Neuronal stem cell (in vitro differentiated cells): ENCODE results near the gene PDIA2.
A peak's percentile ranks its signal among the peaks of the same experiment; 100 is the strongest.

ENCODE experiments used
- DNase-seq: peaks from one replicate; pipeline ENCODE4 v3.0.0-alpha.2; 2013; ENCODE audit warnings: low spot score
- H2AFZ ChIP-seq: one replicate; pipeline ENCODE4 v1.6.1; 2013; ENCODE audit warnings: mild to moderate bottlenecking, low read length, inconsistent platforms
- H2AK5ac ChIP-seq: 2 replicates; pipeline ENCODE4 v1.6.1; 2013; ENCODE audit warnings: low read depth, mild to moderate bottlenecking, inconsistent platforms, low read length, moderate library complexity, mixed read lengths
- H2BK120ac ChIP-seq: 2 replicates; pipeline ENCODE4 v1.6.1; 2013; ENCODE audit warnings: low read depth, mild to moderate bottlenecking, inconsistent platforms, low read length, moderate library complexity, mixed read lengths
- H2BK12ac ChIP-seq: one replicate; pipeline ENCODE4 v1.6.1; 2013; ENCODE audit warnings: low read length, inconsistent platforms
- H2BK15ac ChIP-seq: 2 replicates; pipeline ENCODE4 v1.6.1; 2013; ENCODE audit warnings: mild to moderate bottlenecking, low read length, inconsistent platforms, mixed read lengths
- H2BK5ac ChIP-seq: one replicate; pipeline ENCODE4 v1.6.1; 2013; ENCODE audit warnings: inconsistent platforms, mild to moderate bottlenecking, low read length, moderate library complexity
- H3K14ac ChIP-seq: one replicate; pipeline ENCODE4 v1.6.1; 2013; ENCODE audit warnings: low read length, inconsistent platforms
- H3K18ac ChIP-seq: 2 replicates; pipeline ENCODE4 v1.6.1; 2013; ENCODE audit warnings: low read length, inconsistent platforms
- H3K23ac ChIP-seq: 2 replicates; pipeline ENCODE4 v1.6.1; 2013; ENCODE audit warnings: low read depth, mild to moderate bottlenecking, mixed read lengths, low read length, inconsistent platforms; ENCODE audit not compliant: poor library complexity
- H3K27ac ChIP-seq: replicated peaks from 3 replicates; pipeline ENCODE4 v1.5.1; 2013; ENCODE audit warnings: low read length, inconsistent platforms
- H3K27me3 ChIP-seq, 3 experiments: 2 replicates each; pipeline ENCODE4 v1.6.1; 2013; ENCODE audit warnings: low read length in 3 of 3, mild to moderate bottlenecking in 2 of 3, inconsistent platforms in 1 of 3, low read depth in 1 of 3, mixed read lengths in 1 of 3, moderate library complexity in 1 of 3; ENCODE audit not compliant: control insufficient read depth in 3 of 3, insufficient read depth in 3 of 3
- H3K36me3 ChIP-seq, 2 donors: replicated peaks in 1 of 2; 2 replicates each; pipeline ENCODE4 v1.6.1; 2013; ENCODE audit warnings: low read length in 2 of 2; ENCODE audit not compliant: control insufficient read depth in 2 of 2, insufficient read depth in 2 of 2
- H3K4ac ChIP-seq: 2 replicates; pipeline ENCODE4 v1.6.1; 2013; ENCODE audit warnings: inconsistent platforms, mild to moderate bottlenecking, low read length, moderate library complexity
- H3K4me1 ChIP-seq, 2 donors: 1 replicate in 1 of 2; 2 replicates in 1 of 2; pipeline ENCODE4 v1.6.1; 2013; ENCODE audit warnings: low read length in 2 of 2, low read depth in 1 of 2; ENCODE audit not compliant: control insufficient read depth in 2 of 2, insufficient read depth in 1 of 2
- H3K4me2 ChIP-seq: one replicate; pipeline ENCODE4 v1.6.1; 2013; ENCODE audit warnings: mild to moderate bottlenecking, low read length, inconsistent platforms; ENCODE audit not compliant: insufficient read depth, poor library complexity, severe bottlenecking
- H3K4me3 ChIP-seq, 2 donors: 2 replicates each; pipeline ENCODE4 v1.5.1; 2013; ENCODE audit warnings: low read length in 2 of 2, mild to moderate bottlenecking in 2 of 2, inconsistent platforms in 1 of 2, moderate library complexity in 1 of 2
- H3K79me1 ChIP-seq: one replicate; pipeline ENCODE4 v1.6.1; 2013; ENCODE audit warnings: low read depth, mild to moderate bottlenecking, inconsistent platforms, low read length, moderate library complexity
- H3K9ac ChIP-seq: one replicate; pipeline ENCODE4 v1.6.1; 2013; ENCODE audit warnings: mild to moderate bottlenecking, low read depth, low read length, inconsistent platforms; ENCODE audit not compliant: poor library complexity
- H3K9me3 ChIP-seq, 2 donors: replicated peaks in 1 of 2; 2 replicates each; pipeline versions ENCODE3 to v1.6.1; 2013; ENCODE audit warnings: low read length in 2 of 2, mild to moderate bottlenecking in 2 of 2, inconsistent platforms in 1 of 2, low read depth in 1 of 2, mixed read lengths in 1 of 2, moderate library complexity in 1 of 2; ENCODE audit not compliant: control insufficient read depth in 2 of 2, insufficient read depth in 1 of 2
- H4K8ac ChIP-seq: one replicate; pipeline ENCODE4 v1.6.1; 2013; ENCODE audit warnings: low read depth, mild to moderate bottlenecking, inconsistent platforms, low read length, moderate library complexity
- H4K91ac ChIP-seq: one replicate; pipeline ENCODE4 v1.6.1; 2013; ENCODE audit warnings: low read length, low read depth, mild to moderate bottlenecking, inconsistent platforms; ENCODE audit not compliant: poor library complexity
- WGBS, 2 donors: extraction: QIAGEN DNeasy Blood & Tissue Kit; methylation state at CpG; one replicate each; pipeline ENCODE4 v1.1.7; 2013; ENCODE audit warnings: missing lambda C conversion rate in 2 of 2, mixed read lengths in 1 of 2; ENCODE audit not compliant: insufficient read length in 2 of 2, insufficient replicate concordance in 1 of 2; ENCODE audit errors: extremely low coverage in 2 of 2; 5-methylcytosine and 5-hydroxymethylcytosine counted together

PDIA2 gene

GRCh38 chr16:275786-276232 lies 7.2 kb upstream of the PDIA2 start, which contains the start of gene RGS11:
RGS11 (minus strand) TSS chr16:275944; CDS start chr16:275911, 33 bp downstream.
- H3K23ac ChIP-seq = peak within 1 kb of the TSS; percentile 60
- peak within 1 kb of the TSS; percentile 84 for H2AK5ac ChIP-seq
- peak within 1 kb of the TSS; percentile 48 for H3K18ac ChIP-seq
- H3K27ac ChIP-seq = no peak within 1 kb of the TSS
- H3K9ac ChIP-seq = peak within 1 kb of the TSS; percentile 90
- H3K4me1 ChIP-seq = peaks cover 5 to 6% of the 10 kb centered on the region in 2 donors
- no peaks in the 10 kb centered on the region for H3K79me1 ChIP-seq
- H3K14ac ChIP-seq = no peak within 1 kb of the TSS
- H3K4ac ChIP-seq = no peak within 1 kb of the TSS
- H2BK120ac ChIP-seq = no peak within 1 kb of the TSS
- no peaks in the 10 kb centered on the region for H3K9me3 ChIP-seq
- WGBS, 2 donors = no CpG with 5 or more reads among the region's 56 CpGs
- peak within 1 kb of the TSS; percentile 94 for H3K4me2 ChIP-seq
- no peaks in the 10 kb centered on the region for H3K36me3 ChIP-seq
- no peak within 1 kb of the TSS for H4K8ac ChIP-seq
- H2BK12ac ChIP-seq = no peak within 1 kb of the TSS
- H2AFZ ChIP-seq = peak within 1 kb of the TSS; percentile 89
- peaks cover 5 to 65% (median 48%) of the 10 kb centered on the region in 3 experiments for H3K27me3 ChIP-seq
- no peak within 1 kb of the TSS for H4K91ac ChIP-seq
- peak within 1 kb of the TSS; percentile 75 for H2BK5ac ChIP-seq
- peak within 1 kb of the TSS; percentile 35 to 82 for H3K4me3 ChIP-seq
- peak within 1 kb of the TSS; percentile 74 for H2BK15ac ChIP-seq
- DNase-seq = no peak

GRCh38 chr16:276426-277077 lies 6.4 kb upstream of the PDIA2 start:
- H3K4me2 ChIP-seq = no peak overlapping the region
- H2AK5ac ChIP-seq = no peak overlapping the region
- no peak for DNase-seq
- H3K27ac ChIP-seq = no peak overlapping the region
- H3K23ac ChIP-seq = peak overlapping the region; percentile 60
- no peak overlapping the region for H3K14ac ChIP-seq
- peak overlapping the region; percentile 74 for H2BK15ac ChIP-seq
- H3K9ac ChIP-seq = no peak overlapping the region
- no peak overlapping the region for H3K4me3 ChIP-seq
- peaks cover 5 to 72% (median 56%) of the 10 kb centered on the region in 3 experiments for H3K27me3 ChIP-seq
- no peak overlapping the region for H4K91ac ChIP-seq
- no peaks in the 10 kb centered on the region for H3K79me1 ChIP-seq
- no peak overlapping the region for H3K4ac ChIP-seq
- no peaks in the 10 kb centered on the region for H3K36me3 ChIP-seq
- no peak overlapping the region for H2BK12ac ChIP-seq
- no peak overlapping the region for H3K18ac ChIP-seq
- peak overlapping the region; percentile 89 for H2AFZ ChIP-seq
- H2BK120ac ChIP-seq = no peak overlapping the region
- peak overlapping the region; percentile 5 for H2BK5ac ChIP-seq
- H3K9me3 ChIP-seq = no peaks in the 10 kb centered on the region
- peaks cover 5 to 6% of the 10 kb centered on the region in 2 donors for H3K4me1 ChIP-seq
- WGBS, 2 donors = no CpG with 5 or more reads among the region's 20 CpGs
- no peak overlapping the region for H4K8ac ChIP-seq

- no peak overlapping the region for H2BK12ac ChIP-seq
- H3K18ac ChIP-seq = no peak overlapping the region
- peaks cover 5 to 6% of the 10 kb centered on the region in 2 donors for H3K4me1 ChIP-seq
- H3K79me1 ChIP-seq = no peaks in the 10 kb centered on the region
- peak overlapping the region; percentile 77 for H3K9ac ChIP-seq
- no peak overlapping the region for H3K27ac ChIP-seq
- H3K23ac ChIP-seq = peak overlapping the region; percentile 89
- H4K8ac ChIP-seq = no peak overlapping the region
- H2AK5ac ChIP-seq = peak overlapping the region; percentile 10
- H3K4ac ChIP-seq = no peak overlapping the region
- H3K27me3 ChIP-seq = peaks cover 5 to 74% (median 59%) of the 10 kb centered on the region in 3 experiments
- no CpG with 5 or more reads among the region's 6 CpGs for WGBS, 2 donors
- H3K9me3 ChIP-seq = no peaks in the 10 kb centered on the region
- H2AFZ ChIP-seq = no peak overlapping the region
- no peak overlapping the region for H3K14ac ChIP-seq
- no peak overlapping the region for H2BK15ac ChIP-seq
- H2BK5ac ChIP-seq = no peak overlapping the region
- peak overlapping the region; percentile 24 for H4K91ac ChIP-seq
- no peak overlapping the region for H2BK120ac ChIP-seq
- H3K36me3 ChIP-seq = no peaks in the 10 kb centered on the region
- H3K4me3 ChIP-seq = no peak overlapping the region
- no peak for DNase-seq
- H3K4me2 ChIP-seq = no peak overlapping the region
Measured at GRCh38 chr16:278863-279366, 4.0 kb upstream of the PDIA2 start.

- Histone ChIP-seq H3K36me3 (no peaks in the 10 kb centered on the region), H2BK12ac (no peak overlapping the region), H2AFZ (no peak overlapping the region), H2AK5ac (peak overlapping the region; percentile 90), H3K9ac (no peak overlapping the region), H3K14ac (no peak overlapping the region), H3K4me2 (no peak overlapping the region), H3K18ac (no peak overlapping the region), H3K27ac (no peak overlapping the region), H3K9me3 (no peaks in the 10 kb centered on the region), H3K79me1 (no peaks in the 10 kb centered on the region), H4K8ac (no peak overlapping the region), H3K27me3 (peaks cover 3 to 68% (median 55%) of the 10 kb centered on the region in 3 experiments), H3K4me1 (peaks cover 5 to 6% of the 10 kb centered on the region in 2 donors), H2BK15ac (no peak overlapping the region), H3K4me3 (no peak overlapping the region), H2BK120ac (peak overlapping the region; percentile 39), H3K4ac (no peak overlapping the region), H2BK5ac (no peak overlapping the region), H3K23ac (no peak overlapping the region), H4K91ac (no peak overlapping the region)
- DNase-seq = no peak
- no CpG with 5 or more reads among the region's 7 CpGs for WGBS, 2 donors
Measured at GRCh38 chr16:279531-279930, 3.4 kb upstream of the PDIA2 start.
